ENCODE results near the gene SPG11. TPM values are rescaled to one million over a fixed set of nuclear protein-coding genes. Genes with fewer than 3 reads are reported as not detected.

The SPG11 gene
- total RNA-seq, 1 donor from 2014 or later, result 161 TPM

GRCh38 chr15:44661576-44661975 is 1.9 kb downstream of the SPG11 start:
- intact Hi-C loops (cut with micrococcal nuclease), result loop anchor here (5.0 kb wide), 2 partner anchors 34 to 376 kb away; no protein-coding TSS in a partner anchor
- ATAC-seq (ENCODE audit: low read depth) (no peak), DNase-seq (no peak)
- H3K27ac Mint-ChIP-seq, result peak overlapping the region; percentile 82
- no peaks in the 10 kb centered on the region for H3K9me3 Mint-ChIP-seq
- peaks cover 44% of the 10 kb centered on the region for H3K4me1 Mint-ChIP-seq
- H3K4me3 Mint-ChIP-seq, result peak overlapping the region; percentile 64
- TF ChIP-seq CTCF (IDR thresholded peaks at IDR 0.05), result no peak
- H3K36me3 Mint-ChIP-seq (ENCODE audit: low read depth), result peaks cover 35% of the 10 kb centered on the region
- H3K27me3 Mint-ChIP-seq, result no peaks in the 10 kb centered on the region
- ChIA-PET POLR2A (interaction anchor here (9.4 to 10.4 kb wide), 2 partner anchors 52 to 70 kb away, joined by 798 to 1048 read pairs; partner anchors contain the start of genes B2M, PATL2 and TRIM69), CTCF (interaction anchor here (1.1 to 6.9 kb wide), 3 partner anchors 55 to 456 kb away, joined by 3 to 239 read pairs (median 202); partner anchors contain the start of genes B2M, PATL2 and TRIM69)

GRCh38 chr15:44659056-44659455 is 4.4 kb downstream of the SPG11 start:
- TF ChIP-seq CTCF (IDR thresholded peaks at IDR 0.05), result no peak
- POLR2A ChIA-PET, result interaction anchor here (9.4 to 10.4 kb wide), 2 partner anchors 55 to 72 kb away, joined by 798 to 1048 read pairs; partner anchors contain the start of genes B2M, PATL2 and TRIM69
- DNase-seq (no peak), ATAC-seq (ENCODE audit: low read depth) (no peak)
- Mint-ChIP-seq H3K4me1 (peaks cover 29% of the 10 kb centered on the region), H3K27ac (no peak overlapping the region), H3K9me3 (no peaks in the 10 kb centered on the region), H3K4me3 (no peak overlapping the region), H3K36me3 (ENCODE audit: low read depth) (peaks cover 48% of the 10 kb centered on the region), H3K27me3 (no peaks in the 10 kb centered on the region)
- intact Hi-C loops (cut with micrococcal nuclease), result loop anchor here (2.0 kb wide), 1 partner anchor 18 kb away; no protein-coding TSS in a partner anchor
- CTCF ChIA-PET, result no interaction called here

- no peak for DNase-seq
- ATAC-seq (ENCODE audit: low read depth), result no peak
- TF ChIP-seq CTCF (IDR thresholded peaks at IDR 0.05), result no peak
- Mint-ChIP-seq H3K27me3 (no peaks in the 10 kb centered on the region), H3K4me3 (no peak overlapping the region), H3K27ac (no peak overlapping the region), H3K36me3 (ENCODE audit: low read depth) (peaks cover 58% of the 10 kb centered on the region), H3K9me3 (no peaks in the 10 kb centered on the region), H3K4me1 (peaks cover 24% of the 10 kb centered on the region)
- POLR2A ChIA-PET, result interaction anchor here (1.2 kb wide), 3 partner anchors 54 to 81 kb away, joined by 3 to 7 read pairs (median 3); partner anchors contain the start of genes B2M and PATL2
- intact Hi-C loops (cut with micrococcal nuclease), result no loop called here
- CTCF ChIA-PET, result interaction anchor here (1.2 kb wide), 1 partner anchor 80 kb away, joined by 3 read pairs; no protein-coding TSS in a partner anchor
Observed at GRCh38 chr15:44657378-44657777, 6.1 kb downstream of the SPG11 start.

- H3K27ac Mint-ChIP-seq, result no peak overlapping the region
- no peak for ATAC-seq (ENCODE audit: low read depth)
Observed at GRCh38 chr15:44656913-44657312, 6.5 kb downstream of the SPG11 start.

More at GRCh38 chr15:44656913-44657312, 6.5 kb downstream of the SPG11 start:
- no peak for DNase-seq
- Mint-ChIP-seq H3K36me3 (ENCODE audit: low read depth) (peaks cover 62% of the 10 kb centered on the region), H3K4me1 (peaks cover 23% of the 10 kb centered on the region), H3K9me3 (no peaks in the 10 kb centered on the region), H3K27me3 (no peaks in the 10 kb centered on the region), H3K4me3 (no peak overlapping the region)
- ChIA-PET CTCF (interaction anchor here (1.2 kb wide), 1 partner anchor 81 kb away, joined by 3 read pairs; no protein-coding TSS in a partner anchor), POLR2A (interaction anchor here (1.2 kb wide), 3 partner anchors 55 to 82 kb away, joined by 3 to 7 read pairs (median 3); partner anchors contain the start of genes B2M and PATL2)
- TF ChIP-seq CTCF (IDR thresholded peaks at IDR 0.05), result no peak
- intact Hi-C loops (cut with micrococcal nuclease), result no loop called here
